Thyroid gland (tissue), 4 donors: ENCODE results near the gene LRRC39. TPM values are rescaled to one million over a fixed set of nuclear protein-coding genes. Genes with fewer than 3 reads are reported as not detected.
"Not testable (repeated sequence)": the region's sequence is repeated elsewhere in the genome, so short reads cannot be mapped to it uniquely, and the experiment has no call there.

Source experiments
- DNase-seq, 2 donors: peaks; one replicate each; pipeline ENCODE4 v3.0.0-alpha.2; 2019
- H3K27ac ChIP-seq, 3 donors: fragments of 200-600 bp; sonication (generic); 1 replicate in 2 of 3; 2 replicates in 1 of 3; pipeline ENCODE4 v1.5.1; 2016 to 2019; ENCODE audit warnings: mild to moderate bottlenecking in 1 of 3, moderate library complexity in 1 of 3
- H3K27me3 ChIP-seq: fragments of 200-600 bp; sonication (generic); one replicate; pipeline ENCODE4 v1.5.1; 2019
- H3K36me3 ChIP-seq, 2 donors: fragments of 200-600 bp; sonication (generic); one replicate each; pipeline ENCODE4 v1.5.1; 2016 to 2019
- H3K4me1 ChIP-seq, 2 donors: fragments of 200-600 bp; sonication (generic); one replicate each; pipeline ENCODE4 v1.5.1; 2017 to 2019
- H3K4me3 ChIP-seq, 3 donors: fragments of 200-600 bp; sonication (generic); replicated peaks in 1 of 3; 1 replicate in 2 of 3; 2 replicates in 1 of 3; pipeline ENCODE4 v1.5.1; 2016; ENCODE audit warnings: mild to moderate bottlenecking in 1 of 3
- H3K9me3 ChIP-seq: fragments of 200-600 bp; sonication (generic); one replicate; pipeline ENCODE4 v1.5.1; 2017
- CTCF ChIP-seq, 6 experiments: fragments of 200-600 bp in 3 of 6; fragments of 450-650 bp in 3 of 6; sonication (generic) in 3 of 6; IDR thresholded peaks; one replicate each; pipeline ENCODE4 v1.5.1; 2016 to 2019; ENCODE audit warnings: antibody characterized with exemption in 6 of 6, mild to moderate bottlenecking in 2 of 6, inconsistent platforms in 1 of 6, moderate library complexity in 1 of 6
- POLR2A ChIP-seq, 2 donors: fragments of 450-650 bp; IDR thresholded peaks; one replicate each; pipeline ENCODE4 v1.6.1; 2017; ENCODE audit warnings: antibody characterized with exemption in 2 of 2, mild to moderate bottlenecking in 2 of 2, moderate library complexity in 1 of 2
- WGBS, 2 donors: methylation state at CpG; one replicate each; pipeline ENCODE4 v1.1.5; 2017; 5-methylcytosine and 5-hydroxymethylcytosine counted together
- intact Hi-C: fragments of 100-400 bp; cut with DNase I; formaldehyde crosslinking; loops from one replicate; pipeline ENCODE4 v1.15.1; 2023
- total RNA-seq, 4 donors: library from RNA; depleted of rRNA; stranded (reverse); fragments of >200 nt; gene quantifications; one replicate each; pipeline ENCODE4 v1.2.3, GENCODE V29; 2016

LRRC39 gene
- total RNA-seq, 4 donors from 2014 or later = 0.39 to 3.6 (median 2.3) TPM

- Histone ChIP-seq H3K4me1 (no peaks in the 10 kb centered on the region), H3K36me3 (peaks cover 15 to 20% of the 10 kb centered on the region in 2 donors), H3K4me3 (no peak overlapping the region), H3K27me3 (no peaks in the 10 kb centered on the region), H3K9me3 (no peaks in the 10 kb centered on the region), H3K27ac (no peak overlapping the region)
- DNase-seq = no peak
- intact Hi-C loops = no loop called here
- 94 to 98% methylated on average over 1 of the region's 1 CpG for WGBS, 2 donors
- TF ChIP-seq CTCF (IDR thresholded peaks at IDR 0.05) (no peak), POLR2A (IDR thresholded peaks at IDR 0.05) (no peak)
Measured at GRCh38 chr1:100215101-100215500, 37.0 kb upstream of the LRRC39 start.

GRCh38 chr1:100213141-100213540 is 35.1 kb upstream of the LRRC39 start:
- Histone ChIP-seq H3K9me3 (no peaks in the 10 kb centered on the region), H3K27ac (no peak overlapping the region), H3K4me1 (no peaks in the 10 kb centered on the region), H3K27me3 (no peaks in the 10 kb centered on the region), H3K36me3 (peaks cover 15 to 20% of the 10 kb centered on the region in 2 donors), H3K4me3 (no peak overlapping the region)
- no peak for DNase-seq
- intact Hi-C loops = no loop called here
- TF ChIP-seq POLR2A (IDR thresholded peaks at IDR 0.05) (no peak), CTCF (IDR thresholded peaks at IDR 0.05) (no peak)
- WGBS, 2 donors = 98% methylated on average over 30 to 37 of the region's 37 CpGs

GRCh38 chr1:100206301-100206700 is 28.2 kb upstream of the LRRC39 start:
- Histone ChIP-seq H3K4me1 (no peaks in the 10 kb centered on the region), H3K36me3 (peaks cover 9 to 12% of the 10 kb centered on the region in 2 donors), H3K27me3 (no peaks in the 10 kb centered on the region), H3K4me3 (no peak overlapping the region), H3K9me3 (no peaks in the 10 kb centered on the region), H3K27ac (no peak overlapping the region)
- TF ChIP-seq POLR2A (IDR thresholded peaks at IDR 0.05) (no peak), CTCF (IDR thresholded peaks at IDR 0.05) (no peak)
- DNase-seq = no peak
- WGBS, 2 donors = 94 to 95% methylated on average over 2 of the region's 2 CpGs
- intact Hi-C loops = no loop called here

- H3K4me3 ChIP-seq, H3K9me3 ChIP-seq, H3K4me1 ChIP-seq, H3K27me3 ChIP-seq, H3K27ac ChIP-seq, intact Hi-C loops, DNase-seq: not testable (repeated sequence)
- H3K36me3 ChIP-seq = peaks cover 3 to 10% of the 10 kb centered on the region in 2 donors
- 96 to 97% methylated on average over 2 of the region's 2 CpGs for WGBS, 2 donors
Measured at GRCh38 chr1:100205593-100205992, 27.5 kb upstream of the LRRC39 start.

- intact Hi-C loops, H3K27me3 ChIP-seq, H3K4me1 ChIP-seq, H3K9me3 ChIP-seq, H3K27ac ChIP-seq, H3K4me3 ChIP-seq, DNase-seq: not testable (repeated sequence)
- WGBS, 2 donors = 99 to 100% methylated on average over 2 of the region's 2 CpGs
- peaks cover 0 to 13% of the 10 kb centered on the region in 2 donors for H3K36me3 ChIP-seq
Measured at GRCh38 chr1:100205103-100205502, 27.0 kb upstream of the LRRC39 start.

- DNase-seq, H3K4me1 ChIP-seq, H3K9me3 ChIP-seq, H3K4me3 ChIP-seq, H3K27ac ChIP-seq, intact Hi-C loops, H3K27me3 ChIP-seq: not testable (repeated sequence)
- WGBS, 2 donors = 91 to 97% methylated on average over 2 of the region's 2 CpGs
- H3K36me3 ChIP-seq = peaks cover 7 to 20% of the 10 kb centered on the region in 2 donors
Measured at GRCh38 chr1:100202703-100203102, 24.6 kb upstream of the LRRC39 start.

- H3K27ac ChIP-seq, H3K27me3 ChIP-seq, intact Hi-C loops, H3K4me3 ChIP-seq, DNase-seq, H3K4me1 ChIP-seq, H3K9me3 ChIP-seq: not testable (repeated sequence)
- H3K36me3 ChIP-seq = peaks cover 7 to 11% of the 10 kb centered on the region in 2 donors
- WGBS, 2 donors = 67 to 72% methylated on average over 4 to 5 of the region's 6 CpGs
Measured at GRCh38 chr1:100200060-100200459, 22.0 kb upstream of the LRRC39 start.
